Measurements from ENCODE around the gene APP. TPM values are rescaled to one million over a fixed set of nuclear protein-coding genes. Genes with fewer than 3 reads are reported as not detected.

APP gene
- total and polyA plus RNA-seq, 12 donors = 106 to 434 (median 389) TPM

DNA sequence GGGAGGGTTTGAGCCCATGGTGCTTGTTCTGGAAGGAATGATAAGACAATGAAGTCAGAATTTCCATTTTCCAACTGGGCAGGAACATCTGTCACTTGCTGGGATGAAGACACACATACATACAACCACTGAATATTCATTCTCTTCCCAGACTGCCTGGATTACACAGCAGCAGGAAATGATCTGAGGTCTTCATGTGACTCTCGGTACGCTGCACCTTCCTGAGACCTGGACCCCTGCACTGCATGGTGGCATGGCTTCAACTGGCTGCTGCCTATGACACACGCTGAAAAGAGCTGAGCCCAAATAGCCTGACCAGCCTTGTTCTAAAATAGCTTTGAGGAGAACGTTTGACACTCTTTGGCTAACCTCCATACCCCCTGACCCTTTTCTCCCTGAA lies 285.2 kb downstream of the APP start:
- 40 to 43% methylated on average over 4 of the region's 4 CpGs for WGBS, 2 donors
- Histone ChIP-seq H3K9me3 (no peaks in the 10 kb centered on the region), H3K27me3 (no peaks in the 10 kb centered on the region), H3K4me3 (no peak overlapping the region), H3K36me3 (peaks cover 0 to 68% (median 10%) of the 10 kb centered on the region in 9 donors), H3K4me1 (peaks cover 0 to 24% (median 12%) of the 10 kb centered on the region in 9 donors), H3K27ac (peak overlapping the region in 6 of 10 donors; percentile 0 to 71 (median 26))
- intact Hi-C loops (cut with DNase I) = loop anchor here in 3 of 10 donors (5.0 to 10.0 kb wide), 4 partner anchors 281 to 829 kb away; partner anchors contain the start of genes APP (in 1 of the 3) and MRPL39 (in 1 of the 3)
- TF ChIP-seq, protein P1, sequence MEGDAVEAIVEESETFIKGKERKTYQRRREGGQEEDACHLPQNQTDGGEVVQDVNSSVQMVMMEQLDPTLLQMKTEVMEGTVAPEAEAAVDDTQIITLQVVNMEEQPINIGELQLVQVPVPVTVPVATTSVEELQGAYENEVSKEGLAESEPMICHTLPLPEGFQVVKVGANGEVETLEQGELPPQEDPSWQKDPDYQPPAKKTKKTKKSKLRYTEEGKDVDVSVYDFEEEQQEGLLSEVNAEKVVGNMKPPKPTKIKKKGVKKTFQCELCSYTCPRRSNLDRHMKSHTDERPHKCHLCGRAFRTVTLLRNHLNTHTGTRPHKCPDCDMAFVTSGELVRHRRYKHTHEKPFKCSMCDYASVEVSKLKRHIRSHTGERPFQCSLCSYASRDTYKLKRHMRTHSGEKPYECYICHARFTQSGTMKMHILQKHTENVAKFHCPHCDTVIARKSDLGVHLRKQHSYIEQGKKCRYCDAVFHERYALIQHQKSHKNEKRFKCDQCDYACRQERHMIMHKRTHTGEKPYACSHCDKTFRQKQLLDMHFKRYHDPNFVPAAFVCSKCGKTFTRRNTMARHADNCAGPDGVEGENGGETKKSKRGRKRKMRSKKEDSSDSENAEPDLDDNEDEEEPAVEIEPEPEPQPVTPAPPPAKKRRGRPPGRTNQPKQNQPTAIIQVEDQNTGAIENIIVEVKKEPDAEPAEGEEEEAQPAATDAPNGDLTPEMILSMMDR (IDR thresholded peaks at IDR 0.05) = no peak
- no peak for DNase-seq
- ATAC-seq = peak in 6 of 8 donors; percentile 15 to 70 (median 28)

DNA sequence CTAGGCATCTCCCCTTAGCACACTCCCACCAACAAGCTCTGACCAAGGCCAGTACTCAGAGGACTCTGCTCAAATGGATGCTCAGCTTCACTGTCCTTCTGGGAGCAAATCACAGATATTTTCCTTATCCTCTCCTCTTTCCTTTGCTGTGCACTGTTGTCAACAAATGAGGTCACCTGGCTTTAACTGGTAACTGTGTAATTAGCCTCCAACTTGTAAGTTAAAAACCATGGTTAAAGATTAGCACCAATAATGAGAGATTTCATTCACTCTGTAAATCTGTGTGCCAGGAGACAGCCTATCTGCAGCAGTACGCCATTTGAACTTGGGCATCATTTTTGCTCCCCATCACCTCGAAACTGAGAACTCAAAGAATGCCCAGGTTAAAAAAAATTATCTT lies 286.3 kb downstream of the APP start:
- DNase-seq = no peak
- 95 to 100% methylated on average over 2 of the region's 2 CpGs for WGBS, 2 donors
- H3K36me3 ChIP-seq = peaks cover 0 to 61% (median 13%) of the 10 kb centered on the region in 9 donors
- H3K27me3 ChIP-seq = no peaks in the 10 kb centered on the region
- H3K9me3 ChIP-seq = no peaks in the 10 kb centered on the region
- peak in 1 of 8 donors; percentile 22 for ATAC-seq
- H3K27ac ChIP-seq = no peak overlapping the region
- TF ChIP-seq, protein P1 (IDR thresholded peaks at IDR 0.05) = no peak
- peaks cover 0 to 24% (median 8%) of the 10 kb centered on the region in 9 donors for H3K4me1 ChIP-seq
- intact Hi-C loops (cut with DNase I) = loop anchor here (5.0 to 10.0 kb wide), 6 partner anchors 280 to 833 kb away; partner anchors contain the start of genes APP (in 5 of the 10) and MRPL39 (in 1 of the 10)
- no peak overlapping the region for H3K4me3 ChIP-seq

DNA sequence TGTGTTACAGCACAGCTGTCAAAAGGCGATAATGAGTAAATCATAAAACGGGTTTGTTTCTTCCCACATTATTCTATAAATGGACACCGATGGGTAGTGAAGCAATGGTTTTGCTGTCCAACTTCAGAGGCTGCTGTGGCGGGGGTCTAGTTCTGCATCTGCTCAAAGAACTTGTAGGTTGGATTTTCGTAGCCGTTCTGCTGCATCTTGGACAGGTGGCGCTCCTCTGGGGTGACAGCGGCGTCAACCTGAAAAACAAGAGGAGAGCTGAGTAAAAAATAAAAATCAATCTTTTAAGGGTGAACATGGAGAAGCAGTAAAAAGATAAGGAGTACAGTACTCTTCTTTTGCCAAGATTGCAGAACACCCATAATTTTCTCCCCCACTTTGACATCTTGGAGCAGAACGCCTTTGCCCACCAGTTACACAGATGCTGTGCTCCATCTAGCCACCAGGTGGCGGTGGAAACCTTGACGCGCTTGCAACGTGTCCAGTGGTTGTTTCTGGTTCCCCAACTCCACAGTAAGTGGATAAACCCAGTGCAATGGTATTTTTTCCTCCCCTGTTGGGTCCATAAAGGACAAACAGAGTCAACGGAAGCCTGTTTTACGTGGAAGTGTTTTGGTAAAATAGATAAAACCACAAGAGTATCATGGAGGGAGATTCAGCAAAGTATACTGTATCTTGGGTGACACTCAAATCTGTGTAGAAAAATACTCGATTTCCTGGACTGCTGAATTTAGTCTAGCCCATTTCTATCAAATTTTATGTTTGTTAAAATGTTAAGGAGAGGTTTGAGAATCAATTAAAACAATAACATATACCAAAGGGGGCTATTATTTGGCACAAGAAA lies 288.8 kb downstream of the APP start:
- intact Hi-C loops (cut with DNase I) = loop anchor here (2.0 to 10.0 kb wide), 7 partner anchors 277 to 836 kb away; partner anchors contain the start of genes APP (in 5 of the 10) and MRPL39 (in 1 of the 10)
- H3K9me3 ChIP-seq = no peaks in the 10 kb centered on the region
- DNase-seq (peak; percentile 63 to 65), ATAC-seq (peak; percentile 63 to 85 (median 72))
- H3K36me3 ChIP-seq = peaks cover 0 to 37% (median 10%) of the 10 kb centered on the region in 9 donors
- TF ChIP-seq, protein P1 (IDR thresholded peaks at IDR 0.05) = peak; percentile 88 to 98 (median 96)
- H3K27me3 ChIP-seq = no peaks in the 10 kb centered on the region
- WGBS, 2 donors = 64 to 67% methylated on average over 17 of the region's 17 CpGs
- no peak overlapping the region for H3K27ac ChIP-seq
- H3K4me1 ChIP-seq = peaks cover 0 to 17% (median 8%) of the 10 kb centered on the region in 9 donors
- H3K4me3 ChIP-seq = no peak overlapping the region

DNA sequence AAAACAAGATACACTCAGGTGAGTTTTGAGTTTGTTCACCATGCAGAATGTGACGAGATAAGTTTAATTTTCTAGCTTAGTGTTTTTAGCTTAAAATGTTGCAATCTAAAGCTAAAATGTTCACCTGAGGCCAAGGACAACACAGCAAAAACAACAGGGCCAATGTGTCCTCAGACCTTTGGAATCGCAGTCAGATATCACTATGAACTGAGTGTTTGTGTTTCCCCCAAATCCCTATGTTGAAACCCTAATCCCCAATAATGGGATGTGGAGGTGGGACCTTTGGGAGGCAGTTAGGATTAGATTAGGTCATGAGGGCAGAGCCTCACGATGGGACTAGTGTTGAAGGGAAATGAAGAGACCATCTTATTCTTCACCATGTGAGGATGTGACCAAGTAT lies 291.4 kb downstream of the APP start:
- intact Hi-C loops (cut with DNase I) = no loop called here
- H3K27me3 ChIP-seq = no peaks in the 10 kb centered on the region
- no peak overlapping the region for H3K27ac ChIP-seq
- peaks cover 0 to 37% (median 10%) of the 10 kb centered on the region in 9 donors for H3K36me3 ChIP-seq
- TF ChIP-seq, protein P1 (IDR thresholded peaks at IDR 0.05) = no peak
- H3K4me3 ChIP-seq = no peak overlapping the region
- ATAC-seq = no peak
- 91 to 93% methylated on average over 3 of the region's 3 CpGs for WGBS, 2 donors
- H3K4me1 ChIP-seq = no peaks in the 10 kb centered on the region
- no peak for DNase-seq
- H3K9me3 ChIP-seq = no peaks in the 10 kb centered on the region
